ENCODE data around the gene TAS2R30.

The TAS2R30 gene

GRCh38 chr12:11085419-11085818, 49.0 kb downstream of the TAS2R30 start:
- Histone ChIP-seq H2AFZ (ENCODE audit: low read length) (no peak overlapping the region), H3K4me1 (ENCODE audit: low read length) (no peaks in the 10 kb centered on the region), H3K4me2 (ENCODE audit: low read depth, low read length) (no peak overlapping the region), H3K9me2 (replicated peaks; ENCODE audit: insufficient read depth, low read length) (no peaks in the 10 kb centered on the region), H3K36me3 (replicated peaks; ENCODE audit: insufficient read depth, low read length) (no peaks in the 10 kb centered on the region), H3K9ac (ENCODE audit: low read length) (no peak overlapping the region), H3K27ac (ENCODE audit: low read length) (no peak overlapping the region), H3K27me3 (replicated peaks; ENCODE audit: insufficient read depth, low read length) (no peaks in the 10 kb centered on the region), H3K4me3 (ENCODE audit: low read length) (no peak overlapping the region), H4K20me1 (ENCODE audit: insufficient read depth, low read length) (no peaks in the 10 kb centered on the region), H3F3A (ENCODE audit: insufficient read depth, low read length) (no peaks in the 10 kb centered on the region), H3K9me3 (replicated peaks; ENCODE audit: insufficient read depth, low read length) (no peaks in the 10 kb centered on the region), H3K79me2 (ENCODE audit: low read length) (no peaks in the 10 kb centered on the region)
- TF ChIP-seq EZH2phosphoT487 (IDR thresholded peaks at IDR 0.05; ENCODE audit: low read length) (no peak), EZH2 (optimal IDR thresholded peaks at IDR 0.05; ENCODE audit: low read depth, low read length) (no peak)
- TF ChIP-seq, protein P1, sequence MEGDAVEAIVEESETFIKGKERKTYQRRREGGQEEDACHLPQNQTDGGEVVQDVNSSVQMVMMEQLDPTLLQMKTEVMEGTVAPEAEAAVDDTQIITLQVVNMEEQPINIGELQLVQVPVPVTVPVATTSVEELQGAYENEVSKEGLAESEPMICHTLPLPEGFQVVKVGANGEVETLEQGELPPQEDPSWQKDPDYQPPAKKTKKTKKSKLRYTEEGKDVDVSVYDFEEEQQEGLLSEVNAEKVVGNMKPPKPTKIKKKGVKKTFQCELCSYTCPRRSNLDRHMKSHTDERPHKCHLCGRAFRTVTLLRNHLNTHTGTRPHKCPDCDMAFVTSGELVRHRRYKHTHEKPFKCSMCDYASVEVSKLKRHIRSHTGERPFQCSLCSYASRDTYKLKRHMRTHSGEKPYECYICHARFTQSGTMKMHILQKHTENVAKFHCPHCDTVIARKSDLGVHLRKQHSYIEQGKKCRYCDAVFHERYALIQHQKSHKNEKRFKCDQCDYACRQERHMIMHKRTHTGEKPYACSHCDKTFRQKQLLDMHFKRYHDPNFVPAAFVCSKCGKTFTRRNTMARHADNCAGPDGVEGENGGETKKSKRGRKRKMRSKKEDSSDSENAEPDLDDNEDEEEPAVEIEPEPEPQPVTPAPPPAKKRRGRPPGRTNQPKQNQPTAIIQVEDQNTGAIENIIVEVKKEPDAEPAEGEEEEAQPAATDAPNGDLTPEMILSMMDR (IDR thresholded peaks at IDR 0.05; ENCODE audit: low read length) = no peak
- DNase-seq = no peak

Measured in MM.1S (cell line).